GM12874 (cell line): ENCODE results near the gene KIRREL3.

Source experiments
- CTCF ChIP-seq: IDR thresholded peaks from 2 replicates; pipeline ENCODE4 v1.5.1; 2011; ENCODE audit warnings: low read depth, mild to moderate bottlenecking, control low read depth, low read length, moderate library complexity; ENCODE audit not compliant: insufficient read depth

KIRREL3 gene

DNA sequence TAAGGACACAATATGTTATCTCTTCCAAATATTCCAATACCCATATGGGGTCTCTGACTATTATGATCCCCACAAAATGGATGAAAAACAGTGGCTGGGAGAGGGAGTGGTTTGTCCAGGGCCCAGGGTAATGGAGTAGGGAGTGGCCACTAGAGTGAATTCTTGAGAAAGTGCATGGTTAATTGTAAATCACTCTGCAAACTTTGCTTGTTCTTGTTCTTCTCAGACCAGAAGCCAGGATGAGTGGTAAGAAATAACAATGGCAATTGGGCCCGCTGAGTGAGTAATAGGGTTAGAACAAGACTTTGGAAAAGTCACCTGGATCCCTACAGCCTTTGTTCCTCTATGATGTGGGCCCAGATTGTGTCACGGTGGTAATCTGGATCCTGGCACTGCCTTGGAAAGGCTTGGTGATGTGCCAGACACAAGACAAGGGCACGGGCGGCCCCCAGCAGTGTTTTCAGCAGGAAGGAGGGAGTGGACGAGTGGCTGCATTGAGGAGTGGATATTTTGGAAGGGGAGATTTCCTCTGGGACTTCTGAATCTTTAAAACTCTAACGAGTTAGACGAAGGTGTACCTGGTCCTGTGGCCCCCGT, 18.2 kb upstream of the KIRREL3 start:
- TF ChIP-seq CTCF: no peak

DNA sequence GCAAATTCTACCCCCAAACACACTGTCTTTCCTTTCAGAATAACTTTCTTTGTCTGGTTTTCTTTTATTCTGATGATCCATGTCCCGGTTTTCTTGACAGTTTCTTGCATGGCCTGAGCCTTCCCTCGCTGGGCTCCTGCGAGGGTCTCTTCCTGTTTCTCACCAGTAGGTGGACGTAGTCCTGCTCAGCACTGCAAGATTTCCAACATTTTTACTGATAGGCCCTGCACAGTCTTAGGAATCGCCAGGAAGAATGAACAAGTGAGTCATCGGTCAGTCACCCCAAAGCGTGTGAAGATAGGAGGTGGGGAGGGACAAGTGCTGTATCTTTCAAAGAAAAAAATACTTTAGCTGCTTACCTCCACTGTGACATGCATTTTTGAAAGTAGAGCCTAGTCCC, 16.9 kb upstream of the KIRREL3 start:
- no peak for TF ChIP-seq CTCF

GRCh38 chr11:127013550-127013949, 13.0 kb upstream of the KIRREL3 start:
- TF ChIP-seq CTCF: no peak

DNA sequence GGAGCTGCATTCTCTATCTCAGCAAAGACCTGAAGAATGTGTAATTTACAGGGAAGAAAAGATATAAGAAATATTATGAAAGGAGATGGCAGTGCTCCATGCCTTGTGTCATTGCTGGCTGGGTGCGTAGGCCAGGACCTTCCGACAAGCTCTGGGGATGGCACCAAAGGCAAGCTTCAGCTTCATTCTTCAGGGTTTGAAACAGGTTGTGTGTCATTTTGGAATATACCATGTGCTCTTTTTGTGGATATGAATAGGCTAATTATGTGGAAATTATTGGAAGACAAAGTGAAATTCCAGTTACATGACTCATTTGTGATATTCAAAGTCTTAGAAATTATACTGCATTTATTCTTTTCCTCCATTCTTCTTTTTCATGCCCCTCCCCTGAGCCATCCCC, 5.7 kb upstream of the KIRREL3 start:
- no peak for TF ChIP-seq CTCF

DNA sequence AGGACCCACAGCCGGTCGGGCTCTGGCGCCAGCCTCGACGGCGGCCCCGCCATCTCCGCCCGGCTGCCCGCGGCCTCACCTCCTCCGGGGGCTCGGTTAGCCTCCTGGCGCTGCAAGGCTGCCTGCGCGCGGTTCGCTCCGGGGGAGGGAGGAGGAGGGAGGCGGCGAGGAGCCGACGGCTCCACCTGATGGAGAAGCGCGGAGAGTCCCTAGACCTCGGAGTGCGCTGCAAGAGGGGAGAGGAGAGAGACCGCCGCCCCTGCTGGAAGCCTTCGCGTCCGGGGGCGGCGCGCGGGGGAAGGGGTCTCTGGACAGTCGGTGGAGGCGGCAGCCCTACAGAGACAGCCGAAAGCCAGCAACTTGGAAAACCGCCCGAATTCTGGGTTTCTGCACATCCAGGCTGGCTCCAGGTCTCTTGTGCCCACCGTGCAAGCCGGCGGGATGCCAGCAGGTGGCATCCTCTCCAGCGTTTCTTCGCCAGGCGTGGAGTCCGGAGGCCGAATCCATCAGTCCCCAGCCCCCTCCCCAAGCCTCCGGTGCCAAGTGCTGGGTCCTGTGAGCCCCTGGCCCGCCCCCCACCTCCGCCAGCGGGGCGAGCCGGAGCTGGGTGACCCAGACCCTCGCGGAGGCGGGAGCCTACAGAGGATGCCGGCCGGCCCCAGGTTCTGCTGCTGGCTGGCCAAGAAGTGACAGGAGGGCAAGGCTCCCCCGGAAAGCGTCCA, 2.9 kb upstream of the KIRREL3 start:
- peak; percentile 39; the same call in 1 of the 2 replicates for TF ChIP-seq CTCF

GRCh38 chr11:127002669-127003259, 2.2 kb upstream of the KIRREL3 start:
- no peak for TF ChIP-seq CTCF

- TF ChIP-seq CTCF: no peak
Observed at GRCh38 chr11:127000981-127001380, 411 bp upstream of the KIRREL3 start.
